ENCODE measurements around the gene ANK2.

The ANK2 gene

DNA sequence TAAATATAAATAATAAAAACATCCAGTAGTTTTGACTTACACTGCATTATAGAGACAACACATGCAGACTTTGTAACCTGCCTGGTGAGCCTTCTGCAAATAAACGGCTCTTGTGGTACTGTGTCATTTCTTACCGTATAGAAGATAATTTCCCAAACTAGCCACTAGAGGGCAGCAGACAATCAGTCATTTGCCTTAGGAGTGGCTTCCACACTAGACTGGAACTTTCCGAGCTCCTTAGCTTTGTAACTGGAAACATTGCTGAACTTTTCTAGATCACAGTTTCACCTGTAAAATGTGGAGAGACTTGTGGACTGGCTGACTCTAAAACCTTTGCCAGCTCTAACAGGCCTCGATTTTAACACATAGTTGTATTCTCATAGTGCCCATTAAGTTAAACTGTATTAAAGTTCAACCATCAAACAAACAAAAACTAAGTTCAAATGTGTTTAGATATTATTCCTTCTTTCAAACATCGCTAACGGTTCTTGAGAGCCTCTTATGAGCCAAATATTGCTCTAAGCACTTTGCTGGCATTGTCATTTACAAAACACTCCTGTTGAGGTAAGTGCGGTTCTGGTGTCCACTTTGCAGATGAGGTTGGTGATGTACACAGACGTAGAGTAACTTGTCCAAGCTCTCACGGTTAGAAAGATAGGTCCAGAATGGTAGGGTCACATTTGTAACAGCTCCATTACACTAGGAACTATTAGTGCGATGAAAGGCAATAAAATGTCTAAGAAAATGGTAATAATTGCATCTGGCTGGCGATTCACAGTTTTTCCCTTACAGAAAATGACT lies 345.5 kb downstream of the ANK2 start:
- DNase-seq (ENCODE audit: low read depth, low spot score), result peak; percentile 57

DNA sequence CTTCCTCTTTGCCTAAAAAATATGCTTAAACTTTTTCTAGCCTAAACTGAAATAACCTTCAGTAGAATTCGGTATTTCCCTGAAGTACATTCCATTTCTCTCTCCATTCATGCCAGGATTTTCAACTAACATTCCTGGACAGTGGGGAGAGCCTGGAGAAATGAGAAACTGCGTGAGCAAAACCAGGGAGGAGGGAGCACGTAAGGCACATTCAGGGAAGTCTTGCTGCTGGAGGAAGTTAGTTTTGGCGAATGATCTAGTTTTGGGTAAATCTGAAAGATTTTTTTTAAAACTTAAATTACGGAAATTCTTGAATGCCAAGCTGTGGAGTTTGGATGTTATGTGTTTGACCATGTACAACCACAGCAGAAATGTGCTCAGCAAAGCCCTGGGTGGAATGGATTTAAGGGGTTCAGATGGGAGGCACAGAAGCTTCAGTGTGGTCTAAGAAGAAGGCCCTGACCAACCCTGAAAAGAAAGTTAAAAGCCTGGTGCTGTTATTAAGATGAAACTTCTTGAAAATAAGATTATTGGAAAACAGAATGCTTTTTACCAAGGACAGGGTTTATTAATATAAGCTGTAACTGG lies 347.8 kb downstream of the ANK2 start:
- no peak for DNase-seq (ENCODE audit: low read depth, low spot score)

DNA sequence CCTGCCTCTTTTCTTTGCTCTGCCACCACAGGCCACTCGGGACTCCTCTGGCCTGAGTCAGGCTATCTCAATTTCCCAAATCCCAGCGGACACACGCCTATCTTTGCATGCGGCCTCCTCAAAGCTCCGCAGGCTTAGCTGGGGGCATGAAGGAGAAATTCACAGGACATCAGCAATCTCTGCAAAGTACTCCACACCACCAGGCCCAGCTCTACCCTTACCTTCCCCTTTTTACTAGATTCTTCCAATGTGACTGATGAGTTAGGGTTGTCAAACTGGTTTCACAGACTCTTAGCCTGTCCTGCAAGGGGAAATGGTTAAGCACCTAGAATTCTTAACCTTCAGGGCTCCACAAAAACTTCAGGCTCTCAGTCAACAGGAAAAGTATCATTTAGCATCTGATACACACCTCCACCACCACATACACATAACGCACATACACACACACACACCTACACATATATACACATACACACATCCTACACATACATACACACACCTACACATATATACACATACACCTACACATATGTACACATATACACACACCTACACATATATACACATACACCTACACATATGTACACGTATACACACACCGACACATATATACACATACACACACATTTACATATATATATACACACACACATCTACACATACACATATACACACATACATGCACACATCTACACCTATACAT lies 349.1 kb downstream of the ANK2 start:
- DNase-seq (ENCODE audit: low read depth, low spot score), result no peak

DNA sequence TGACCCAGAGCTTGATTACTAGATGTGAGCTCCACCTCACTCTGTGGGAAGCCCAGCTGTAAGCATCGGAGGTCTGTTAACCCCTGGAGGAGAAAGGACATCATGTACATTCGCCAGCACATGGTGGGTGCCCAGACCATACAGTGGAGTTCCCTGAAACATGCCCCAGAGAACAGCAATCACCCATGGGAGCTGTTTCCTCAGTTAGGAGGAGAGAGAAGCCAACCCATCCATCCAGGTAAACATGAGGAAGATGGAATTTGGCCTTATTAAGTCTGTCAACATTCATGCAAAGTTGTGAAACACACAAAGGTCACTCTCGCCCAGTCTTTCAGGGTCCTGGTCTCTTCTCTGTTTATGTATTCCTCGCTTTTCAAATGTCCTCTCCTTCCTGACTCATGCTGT lies 354.7 kb downstream of the ANK2 start:
- DNase-seq (ENCODE audit: low read depth, low spot score), result no peak

- no peak for DNase-seq (ENCODE audit: low read depth, low spot score)
Measured at GRCh38 chr4:113404841-113405240, 355.4 kb downstream of the ANK2 start.

- DNase-seq (ENCODE audit: low read depth, low spot score), result no peak
Measured at GRCh38 chr4:113405874-113406722, 356.6 kb downstream of the ANK2 start.

GRCh38 chr4:113406723-113407016 lies 357.2 kb downstream of the ANK2 start:
- DNase-seq (ENCODE audit: low read depth, low spot score), result no peak

DNA sequence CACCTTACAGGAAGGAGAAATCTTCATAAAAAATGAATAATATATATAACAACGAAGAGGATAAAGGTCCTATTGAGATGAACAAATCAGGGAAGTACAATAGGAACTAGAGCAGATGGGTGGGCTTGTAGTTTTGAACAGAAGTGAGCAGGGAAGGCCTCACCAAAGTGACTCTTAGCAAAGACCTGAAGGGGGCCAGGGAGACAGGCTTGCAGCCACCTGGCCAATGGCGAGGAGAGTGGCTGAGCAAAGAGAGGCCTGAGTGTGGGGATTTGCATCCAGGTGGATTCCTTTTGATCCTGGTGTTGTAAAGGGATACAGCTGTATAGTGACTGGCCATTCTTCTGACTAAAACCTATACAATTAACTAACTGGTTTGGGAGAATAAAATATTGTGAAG lies 358.0 kb downstream of the ANK2 start:
- DNase-seq (ENCODE audit: low read depth, low spot score), result no peak

GRCh38 chr4:113409181-113409580 lies 359.7 kb downstream of the ANK2 start:
- DNase-seq (ENCODE audit: low read depth, low spot score), result no peak

DNA sequence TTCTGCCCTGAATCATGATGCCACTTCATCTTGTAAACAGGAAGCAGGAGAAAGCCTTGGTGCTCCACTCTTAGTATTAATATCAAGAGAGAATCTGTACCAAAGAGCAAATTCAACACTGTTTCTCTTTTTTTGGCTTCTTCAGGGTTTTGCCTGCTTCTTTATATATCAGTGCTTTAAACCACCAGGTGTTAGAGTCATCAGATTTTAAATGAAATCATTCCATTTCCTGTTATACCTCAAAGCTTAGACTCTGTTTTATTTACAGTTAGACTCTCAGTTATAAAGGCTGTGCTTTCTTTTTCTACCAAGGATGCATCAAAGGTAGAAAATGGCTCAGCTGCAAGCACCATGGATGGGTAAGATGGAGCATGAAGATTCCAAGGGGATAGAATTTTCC lies 361.2 kb downstream of the ANK2 start:
- DNase-seq (ENCODE audit: low read depth, low spot score), result no peak

DNA sequence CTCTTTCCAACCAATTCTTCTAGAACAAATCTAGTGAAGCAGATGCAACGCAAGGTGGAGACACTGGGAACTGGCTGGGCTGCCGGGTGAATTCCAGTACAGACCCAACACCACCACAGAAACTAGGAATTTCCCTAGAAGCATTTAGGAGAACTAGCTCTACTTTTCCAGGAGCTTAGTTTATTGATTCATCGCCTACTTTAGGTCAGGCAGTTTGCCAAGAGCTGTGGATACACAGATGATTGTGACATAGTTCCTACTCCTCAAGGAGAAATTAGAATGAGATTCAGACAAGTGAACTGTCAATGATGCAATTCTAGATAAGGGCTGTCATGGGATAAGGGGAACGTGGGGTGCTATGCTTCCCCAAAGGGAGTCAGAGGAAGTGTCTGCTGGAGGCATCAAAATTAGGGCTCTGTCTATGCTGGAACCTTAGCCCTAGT lies 362.1 kb downstream of the ANK2 start:
- DNase-seq (ENCODE audit: low read depth, low spot score), result no peak

DNA sequence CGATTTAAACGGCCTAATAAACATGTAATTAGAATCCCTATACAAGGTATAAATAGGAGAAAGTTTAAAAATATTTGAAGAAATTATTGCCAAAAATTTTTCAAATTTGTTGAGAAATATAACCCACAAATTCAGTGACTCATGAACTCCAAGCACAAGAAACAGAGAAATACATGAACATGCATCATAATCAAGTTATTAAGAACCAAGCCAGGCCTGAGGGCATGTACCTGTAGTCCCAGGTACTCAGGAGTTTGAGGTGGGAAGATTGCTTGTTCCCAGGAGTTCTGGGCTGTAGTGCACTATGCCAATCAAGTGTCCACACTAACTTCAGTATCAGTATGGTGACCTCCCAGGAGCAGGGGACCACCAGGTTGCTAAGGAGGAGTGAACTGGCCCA lies 370.2 kb downstream of the ANK2 start:
- no peak for DNase-seq (ENCODE audit: low read depth, low spot score)

- no peak for DNase-seq (ENCODE audit: low read depth, low spot score)
Measured at GRCh38 chr4:113420938-113421337, 371.5 kb downstream of the ANK2 start.

DNA sequence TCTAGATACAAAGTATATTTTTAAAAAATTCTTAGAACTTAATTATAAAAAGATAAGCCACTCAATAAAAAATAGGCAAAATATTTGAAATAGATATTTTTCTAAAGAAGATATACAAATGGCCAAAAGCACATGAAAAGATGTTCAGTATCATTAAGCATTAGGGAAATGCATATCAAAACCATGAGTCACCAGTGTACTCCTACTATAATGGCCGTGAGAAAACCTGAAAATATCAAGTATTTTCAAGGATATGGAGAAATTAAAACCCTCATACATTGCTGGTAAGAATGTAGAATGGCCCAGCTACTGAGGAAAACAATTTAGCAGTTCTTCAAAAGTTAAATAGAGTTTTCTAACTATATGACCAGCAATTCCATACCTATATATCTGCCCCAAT lies 374.2 kb downstream of the ANK2 start:
- DNase-seq (ENCODE audit: low read depth, low spot score), result no peak

GRCh38 chr4:113433116-113433515 lies 383.7 kb downstream of the ANK2 start:
- DNase-seq (ENCODE audit: low read depth, low spot score), result no peak

Measured in brain pericyte (primary cell).